HG02840 (cell line): ENCODE results near the gene TSEN15.

Experiments used
- ATAC-seq: cut with Tn5 transposase; IDR thresholded peaks from one replicate; pipeline ENCODE4 v1.9.1; 2021; ENCODE audit warnings: mild to moderate bottlenecking, moderate library complexity, moderate number of reproducible peaks; ENCODE audit not compliant: unreplicated experiment, low FRiP score

TSEN15 gene

GRCh38 chr1:184052194-184052559 is 647 bp downstream of the TSEN15 start:
- ATAC-seq = no peak

- ATAC-seq = no peak
Observed at GRCh38 chr1:184052750-184053149, 1.2 kb downstream of the TSEN15 start.

GRCh38 chr1:184053881-184054280 is 2.4 kb downstream of the TSEN15 start:
- ATAC-seq = no peak

- ATAC-seq = no peak
Observed at GRCh38 chr1:184056921-184057555, 5.5 kb downstream of the TSEN15 start.

- no peak for ATAC-seq
Observed at GRCh38 chr1:184059887-184060286, 8.4 kb downstream of the TSEN15 start.

GRCh38 chr1:184060316-184060715 is 8.8 kb downstream of the TSEN15 start:
- no peak for ATAC-seq

GRCh38 chr1:184061396-184062003 is 10.0 kb downstream of the TSEN15 start:
- no peak for ATAC-seq

GRCh38 chr1:184062640-184063286 is 11.2 kb downstream of the TSEN15 start:
- no peak for ATAC-seq

- ATAC-seq = no peak
Observed at GRCh38 chr1:184065559-184065958, 14.0 kb downstream of the TSEN15 start.

- no peak for ATAC-seq
Observed at GRCh38 chr1:184068354-184068753, 16.8 kb downstream of the TSEN15 start.

- ATAC-seq = no peak
Observed at GRCh38 chr1:184069675-184070074, 18.1 kb downstream of the TSEN15 start.

GRCh38 chr1:184072376-184072775 is 20.8 kb downstream of the TSEN15 start:
- ATAC-seq = no peak

GRCh38 chr1:184074383-184074782 is 22.9 kb downstream of the TSEN15 start:
- ATAC-seq = no peak

GRCh38 chr1:184075055-184076029 is 23.8 kb downstream of the TSEN15 start:
- no peak for ATAC-seq

GRCh38 chr1:184078564-184079249 is 27.2 kb downstream of the TSEN15 start:
- ATAC-seq = no peak

GRCh38 chr1:184080309-184080708 is 28.8 kb downstream of the TSEN15 start:
- ATAC-seq = no peak

- ATAC-seq = no peak
Observed at GRCh38 chr1:184082541-184083415, 31.2 kb downstream of the TSEN15 start.

GRCh38 chr1:184085667-184086066 is 34.1 kb downstream of the TSEN15 start:
- ATAC-seq = no peak

- ATAC-seq = no peak
Observed at GRCh38 chr1:184088037-184088436, 36.5 kb downstream of the TSEN15 start.
